Fibroblast of peridontal ligament (primary cell): Measurements from ENCODE around the gene SPAAR.
A peak's percentile ranks its signal among the peaks of the same experiment; 100 is the strongest.

Experiments used
- DNase-seq: peaks from one replicate; pipeline ENCODE4 v3.0.0-alpha.2; 2010; ENCODE audit errors: extremely low read depth

The SPAAR gene

GRCh38 chr9:35948451-35948850 lies 39.2 kb downstream of the SPAAR start:
- no peak for DNase-seq

GRCh38 chr9:35948901-35949318 lies 39.6 kb downstream of the SPAAR start:
- no peak for DNase-seq

- peak; percentile 22 for DNase-seq
Observed at GRCh38 chr9:35951736-35952135, 42.4 kb downstream of the SPAAR start.

DNA sequence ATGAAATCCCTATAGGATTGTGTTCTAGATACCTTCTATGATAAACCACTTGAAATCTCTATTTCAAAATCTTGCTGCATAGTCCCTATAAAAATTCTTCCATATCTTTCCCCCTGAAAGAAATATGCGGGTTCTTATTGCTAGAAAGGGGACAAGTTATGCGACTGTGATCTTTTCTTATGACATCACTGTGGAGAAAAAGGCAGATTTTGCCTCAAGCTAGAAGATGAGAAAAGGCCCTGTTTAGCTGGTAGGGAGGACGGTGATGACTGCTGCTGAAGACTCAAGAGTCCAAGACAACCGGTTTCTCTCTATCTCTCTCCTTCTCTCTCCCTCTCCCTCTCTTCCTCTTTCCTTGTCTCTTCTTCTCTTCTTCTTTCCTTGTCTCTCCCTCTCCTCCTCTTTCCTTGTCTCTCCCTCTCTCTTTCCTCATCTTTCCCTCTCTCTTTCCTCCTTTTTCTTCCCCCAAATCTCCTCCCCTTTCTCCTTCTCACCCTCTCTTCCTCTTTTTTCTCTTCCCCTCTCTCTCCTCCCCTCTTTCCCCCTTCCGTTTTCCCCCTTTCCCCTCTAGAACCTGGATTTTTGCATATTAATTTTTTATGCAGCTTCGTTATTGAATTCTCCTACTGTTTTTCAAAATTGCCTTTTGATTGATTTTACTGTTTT lies 43.4 kb downstream of the SPAAR start:
- DNase-seq: no peak

GRCh38 chr9:35954942-35955546 lies 45.8 kb downstream of the SPAAR start:
- peak; percentile 90 for DNase-seq

DNA sequence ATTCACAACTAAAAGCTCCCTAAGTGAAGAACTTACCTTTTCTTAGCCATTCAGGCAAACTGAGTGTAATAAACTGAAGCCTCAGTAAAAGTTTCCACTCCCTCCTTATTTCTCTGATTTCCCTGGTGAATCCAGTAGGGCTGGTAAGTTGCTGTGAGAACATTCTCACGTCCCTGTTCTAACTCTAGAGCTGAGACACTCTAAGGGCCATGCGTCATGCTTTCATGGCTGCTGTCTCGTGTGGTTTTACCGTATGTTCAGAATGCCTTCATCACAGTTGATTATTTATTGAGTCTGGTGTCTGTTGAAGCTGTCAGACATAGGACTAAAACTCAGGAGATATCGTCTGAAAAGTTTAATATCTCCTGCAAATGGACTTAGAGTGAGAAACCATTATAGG lies 47.4 kb downstream of the SPAAR start:
- no peak for DNase-seq

- no peak for DNase-seq
Observed at GRCh38 chr9:35958104-35958837, 49.0 kb downstream of the SPAAR start, which contains the start of gene OR2S2. Gene OR2S2 (minus strand): TSS chr9:35958154. CDS start chr9:35958098, 56 bp downstream.

DNA sequence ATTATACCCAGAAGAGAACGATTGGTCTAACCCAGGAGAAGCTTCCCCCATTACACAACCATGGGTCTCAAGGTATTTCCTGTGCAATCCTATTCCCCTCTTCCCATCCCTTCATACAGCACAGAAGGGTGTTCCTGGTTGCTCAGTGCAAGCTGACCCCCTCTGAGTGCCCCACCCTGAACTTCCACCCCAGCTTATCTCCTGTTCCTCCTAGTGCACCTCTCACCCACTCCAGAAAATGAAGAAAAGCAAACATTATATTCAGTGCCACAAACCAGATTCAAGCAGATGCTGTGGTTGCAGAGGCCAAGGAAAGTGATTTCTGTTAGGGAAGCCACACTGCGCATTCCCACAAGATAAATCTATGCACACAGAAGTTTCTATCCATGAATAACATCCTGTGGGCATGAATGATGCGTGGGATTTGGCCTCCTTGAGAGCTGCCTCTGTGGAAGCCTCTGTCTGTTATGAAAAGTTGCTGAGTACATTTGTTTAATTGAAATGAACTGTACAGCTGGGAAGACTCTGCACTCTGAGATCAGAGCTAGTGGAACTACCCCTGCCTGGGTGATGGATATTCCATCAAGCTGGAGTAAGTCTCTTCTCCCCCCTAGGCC lies 50.9 kb downstream of the SPAAR start:
- DNase-seq: peak; percentile 34
